COLO668 (cell line): ENCODE measurements around the gene HHAT.

Experiments used
- DNase-seq: peaks from one replicate; lab custom pipeline; 2025; ENCODE audit not compliant: unreplicated experiment; lab: John Stamatoyannopoulos, UW

Gene HHAT

DNA sequence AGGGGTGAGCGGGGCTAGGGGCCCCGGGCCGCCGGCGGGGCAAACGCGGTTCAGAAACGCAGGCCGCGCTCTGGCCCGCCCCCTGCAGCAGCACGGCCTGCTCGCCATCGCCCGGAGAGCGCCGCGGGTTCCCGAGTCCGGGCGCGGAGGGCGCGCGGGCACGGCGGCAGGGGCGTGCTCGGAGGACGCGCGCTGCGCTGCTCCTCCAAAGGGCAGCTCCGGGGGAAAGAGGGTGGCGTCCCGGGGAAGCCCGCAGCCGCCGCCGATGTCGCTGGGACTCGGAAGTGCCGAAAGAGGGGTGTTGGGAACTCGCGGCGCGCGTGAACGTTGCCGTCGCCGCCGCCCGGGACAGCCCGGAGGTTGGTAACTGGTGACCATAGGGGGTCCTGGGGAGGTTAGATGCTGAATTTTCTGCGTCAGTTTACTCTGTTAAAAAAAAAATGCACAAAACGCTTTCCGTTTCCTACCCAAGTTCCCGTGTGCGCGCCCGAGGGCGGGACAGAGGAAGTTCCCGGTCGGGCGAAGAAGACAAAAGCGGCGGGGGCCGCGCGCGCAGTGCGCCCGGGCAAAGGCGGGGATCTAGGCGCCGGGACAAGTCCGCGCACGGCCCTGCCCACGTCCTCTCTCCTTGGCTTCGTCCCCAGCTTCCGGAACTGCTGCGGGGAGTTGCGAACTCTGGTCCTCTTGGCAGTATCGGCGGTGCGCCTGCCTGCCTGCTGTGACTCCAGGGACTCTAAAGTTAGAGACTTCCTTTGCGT is at the start of gene HHAT:
Gene HHAT, plus strand, starts transcription at position 157 of the 758 bp plus-strand sequence. CDS start 20,074 bp downstream, outside the sequence.
- DNase-seq: peak; percentile 91

DNA sequence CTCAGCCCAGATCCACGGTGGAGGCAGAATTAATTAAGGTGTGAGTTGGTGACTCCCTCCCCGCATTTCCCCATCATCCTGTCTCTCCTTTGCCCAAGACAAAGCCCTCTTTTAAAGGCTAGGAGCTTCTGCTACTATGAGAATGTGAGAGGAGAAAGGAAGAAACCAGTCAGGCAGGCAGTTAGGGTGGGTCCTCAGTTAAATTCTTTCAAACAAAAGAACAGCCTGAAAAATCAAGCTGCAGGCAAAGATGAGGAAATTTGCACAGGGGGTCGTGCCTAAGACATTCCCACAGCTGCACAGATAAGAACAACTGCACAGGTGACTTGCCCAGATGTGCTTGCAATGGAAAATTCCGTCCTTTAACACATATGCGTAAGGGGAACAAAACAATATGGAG is 48.5 kb upstream of the HHAT start:
- no peak for DNase-seq

DNA sequence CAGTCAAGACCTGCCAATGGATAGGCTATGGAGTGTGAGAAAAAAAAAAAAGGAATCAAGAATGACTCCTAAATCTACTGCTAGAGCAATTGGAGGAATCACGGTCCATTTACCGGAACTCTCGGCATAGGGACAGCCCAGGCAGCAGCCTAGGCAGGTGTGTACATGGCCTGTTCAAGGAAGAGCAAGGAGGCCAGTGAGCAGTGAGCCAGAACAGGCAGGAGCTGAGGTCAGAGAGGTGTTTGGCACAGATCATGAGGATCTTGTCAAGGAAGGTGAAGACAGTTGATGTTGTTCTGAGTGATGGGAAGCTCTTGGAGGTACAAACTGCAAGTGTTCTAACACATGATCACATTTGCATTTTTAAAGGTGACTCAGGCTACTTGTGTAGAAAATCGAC is 40.6 kb upstream of the HHAT start:
- no peak for DNase-seq

DNA sequence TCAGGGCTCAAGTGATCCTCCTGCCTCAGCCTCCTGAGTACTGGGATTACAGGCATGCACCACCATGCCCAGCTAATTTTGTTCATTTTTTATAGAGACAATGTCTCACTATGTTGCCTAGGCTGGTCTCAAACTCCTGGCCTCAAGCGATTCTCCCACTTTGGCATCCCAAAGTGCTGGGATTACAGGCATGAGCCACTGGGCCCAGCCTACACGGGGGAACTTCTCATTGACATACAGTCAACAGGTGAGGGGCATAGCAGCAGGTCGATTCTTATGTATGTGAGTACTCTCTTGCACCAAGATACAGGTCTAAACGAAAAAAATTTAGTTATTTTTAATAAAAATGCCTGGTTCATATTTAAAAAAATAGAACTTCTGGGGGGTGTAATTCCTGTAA is 39.5 kb upstream of the HHAT start:
- no peak for DNase-seq

DNA sequence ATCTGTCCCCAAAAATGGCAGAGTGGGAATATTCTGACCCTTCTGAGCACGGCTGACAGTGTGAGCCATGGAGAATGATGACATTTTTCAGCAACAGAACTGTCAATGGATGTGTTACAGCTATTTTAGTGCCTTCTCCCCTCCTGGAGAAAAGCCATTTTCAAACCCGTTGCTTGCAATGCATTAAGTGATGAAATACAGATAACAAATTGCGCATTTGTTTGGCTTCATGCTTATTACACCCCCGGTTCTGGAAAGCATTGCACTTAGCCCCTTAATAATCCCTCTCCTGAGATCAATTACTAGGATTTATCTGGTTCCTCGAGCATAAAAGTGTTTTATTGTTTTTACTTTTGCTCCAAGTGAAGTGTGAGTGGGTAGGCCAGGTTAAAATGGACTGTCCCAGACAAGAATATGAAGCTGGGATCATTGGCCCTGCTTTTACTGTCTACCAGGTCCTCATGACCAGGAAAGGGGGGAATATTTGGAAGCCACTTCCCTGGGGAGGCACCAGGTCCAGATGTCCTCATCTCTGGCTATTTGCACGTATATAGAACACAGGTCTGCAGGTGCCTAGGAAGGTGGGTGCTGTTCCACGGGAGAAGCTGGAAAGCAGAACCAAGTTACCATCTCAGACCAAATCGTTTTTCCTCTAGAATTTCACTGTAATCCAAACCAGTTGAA is 37.5 kb upstream of the HHAT start:
- DNase-seq: no peak

DNA sequence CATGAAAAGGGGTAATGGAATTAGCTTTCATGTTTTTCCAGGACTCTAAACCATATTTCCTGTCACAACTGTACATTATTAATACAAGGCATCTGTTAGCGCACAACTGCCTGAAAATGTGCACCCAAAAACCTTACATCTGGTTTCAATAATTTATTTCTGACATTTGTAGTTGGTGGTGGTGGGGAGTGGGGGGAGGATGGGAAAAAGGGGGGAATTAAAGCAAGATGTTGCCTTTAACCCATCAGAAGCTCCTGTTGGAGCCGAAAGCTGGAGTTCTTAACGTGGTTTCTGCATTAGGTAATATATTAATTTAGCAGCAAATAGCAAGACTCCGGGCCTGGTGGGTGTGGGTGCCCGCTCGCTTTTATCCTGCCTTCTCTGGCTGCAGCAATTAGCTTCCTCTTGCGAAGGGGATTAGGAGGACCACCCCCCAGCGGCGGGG is 36.9 kb upstream of the HHAT start:
- DNase-seq: no peak

DNA sequence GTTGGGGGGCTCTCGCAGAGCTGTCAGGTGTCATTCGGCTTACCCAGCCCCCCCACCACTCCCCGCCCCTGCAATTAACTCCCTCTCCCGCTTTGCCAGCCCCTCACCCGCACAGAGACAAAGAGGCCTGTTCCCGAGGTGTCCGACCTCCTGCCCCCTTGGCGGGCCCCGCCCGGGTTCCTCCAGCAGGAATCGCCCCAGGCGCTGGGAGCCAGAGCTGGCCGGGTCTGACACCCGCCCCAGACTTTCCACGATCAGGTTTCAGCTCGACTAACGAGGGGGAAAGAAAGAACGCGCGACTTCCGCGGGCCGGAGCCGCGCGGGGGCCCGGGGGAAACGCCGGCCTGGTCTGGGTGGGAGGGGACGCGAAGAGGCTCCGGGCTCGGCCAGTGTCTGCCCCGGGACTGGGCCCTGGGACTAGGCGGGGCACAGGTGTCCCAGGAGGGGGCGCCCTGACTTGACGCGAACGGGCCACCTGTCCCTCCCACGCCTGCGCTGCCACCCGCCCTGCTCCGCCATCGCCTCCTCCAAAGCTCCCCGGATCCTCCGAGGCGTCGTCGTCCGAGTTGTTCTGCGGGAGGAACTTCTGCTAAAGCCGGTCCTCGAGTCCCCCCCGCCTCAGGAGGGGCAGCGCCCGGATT is 36.4 kb upstream of the HHAT start:
- peak; percentile 92 for DNase-seq

DNA sequence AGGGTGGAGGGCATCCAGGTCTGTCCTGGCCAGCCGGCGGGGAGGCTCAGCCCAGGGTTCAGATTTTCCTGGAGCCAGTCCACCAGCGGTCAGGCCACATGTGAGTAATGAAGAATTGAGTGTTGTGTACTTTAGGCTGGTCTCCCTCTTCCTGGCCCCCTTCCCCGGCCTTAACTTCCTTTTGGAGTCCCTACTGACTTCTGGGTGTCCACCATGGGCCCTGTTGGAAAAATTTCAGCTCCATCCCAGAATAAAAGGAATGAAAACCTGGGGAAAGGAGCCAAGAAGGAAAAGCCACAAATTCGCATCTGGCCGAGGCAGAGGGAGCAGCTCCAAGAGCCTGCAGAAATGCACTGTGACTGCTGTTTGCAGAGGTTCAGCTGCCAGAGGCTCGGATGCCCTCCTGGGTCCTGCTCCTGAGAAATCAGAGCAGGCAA is 35.5 kb upstream of the HHAT start:
- no peak for DNase-seq

DNA sequence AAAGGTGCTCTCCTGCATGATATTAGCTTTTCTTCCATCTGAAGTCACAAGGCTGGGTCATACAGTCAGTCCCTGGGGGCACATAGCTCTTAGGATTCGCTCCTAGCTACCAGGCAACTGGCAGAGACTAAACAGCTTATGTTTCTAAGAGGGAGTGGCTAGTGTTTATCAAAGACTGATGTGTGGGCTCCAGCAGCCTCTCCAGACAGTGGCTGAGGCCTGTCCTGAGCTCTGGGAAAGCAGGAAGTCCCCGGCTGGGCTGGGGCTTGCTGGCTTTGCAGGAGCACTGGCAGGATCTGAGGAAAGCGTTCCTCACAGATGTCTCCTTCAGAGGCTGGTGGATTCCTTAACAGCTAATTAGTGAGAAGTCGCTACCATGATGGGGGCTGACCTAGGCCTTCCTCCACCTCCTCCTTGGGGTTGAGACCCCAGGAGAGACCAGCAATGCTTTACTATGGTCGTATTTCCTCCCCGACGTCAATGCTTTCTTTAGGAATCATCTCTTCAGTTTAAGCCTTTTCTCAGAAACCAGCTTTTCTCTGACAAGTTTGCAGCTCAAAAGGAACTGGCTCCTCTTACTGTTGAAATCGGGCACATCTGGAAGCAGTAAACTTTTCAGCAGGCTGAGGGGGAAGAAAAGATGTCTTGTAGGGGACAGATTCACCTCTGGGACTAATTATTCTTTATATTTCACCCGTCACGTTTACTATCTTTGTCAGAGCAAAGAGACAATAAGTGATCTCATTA is 33.5 kb upstream of the HHAT start:
- peak; percentile 74 for DNase-seq

DNA sequence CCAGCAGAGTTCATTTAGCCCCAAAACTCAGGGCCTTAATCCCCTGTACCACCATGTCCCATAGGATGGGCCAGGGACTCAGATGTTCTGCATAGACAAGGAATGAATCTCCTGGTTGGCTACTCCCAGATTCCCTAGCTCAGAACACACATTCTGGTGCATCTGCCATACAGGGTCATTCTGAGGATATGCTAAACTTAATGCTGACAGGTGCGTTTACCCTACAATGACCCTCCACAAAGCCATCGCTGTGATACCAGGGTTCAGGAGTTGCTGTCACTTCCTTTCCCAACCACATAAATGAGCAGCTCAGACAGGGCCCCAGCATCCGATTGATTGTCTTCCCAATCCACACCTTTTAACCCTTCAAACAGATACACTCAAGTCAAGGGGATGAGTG is 32.0 kb upstream of the HHAT start:
- DNase-seq: no peak

DNA sequence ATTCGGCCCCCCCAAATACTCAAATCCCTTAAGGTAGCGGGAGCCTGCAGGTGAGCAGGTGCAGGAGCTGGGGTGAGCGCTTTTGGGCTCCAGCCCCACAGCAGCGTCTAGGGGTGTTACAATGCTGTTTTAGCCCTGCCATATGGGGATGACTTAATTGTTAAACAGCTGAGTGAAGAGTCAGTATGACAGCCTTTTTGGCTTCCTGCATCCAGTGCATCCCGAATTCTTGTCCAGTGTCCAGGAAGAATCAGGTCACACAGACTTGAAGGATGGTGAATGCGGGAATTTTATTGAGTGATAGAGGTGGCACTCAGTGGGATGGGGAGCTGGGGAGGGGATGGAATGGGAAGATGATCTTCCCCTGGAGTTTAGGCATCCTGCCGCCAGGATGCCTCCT is 30.4 kb upstream of the HHAT start:
- DNase-seq: no peak

DNA sequence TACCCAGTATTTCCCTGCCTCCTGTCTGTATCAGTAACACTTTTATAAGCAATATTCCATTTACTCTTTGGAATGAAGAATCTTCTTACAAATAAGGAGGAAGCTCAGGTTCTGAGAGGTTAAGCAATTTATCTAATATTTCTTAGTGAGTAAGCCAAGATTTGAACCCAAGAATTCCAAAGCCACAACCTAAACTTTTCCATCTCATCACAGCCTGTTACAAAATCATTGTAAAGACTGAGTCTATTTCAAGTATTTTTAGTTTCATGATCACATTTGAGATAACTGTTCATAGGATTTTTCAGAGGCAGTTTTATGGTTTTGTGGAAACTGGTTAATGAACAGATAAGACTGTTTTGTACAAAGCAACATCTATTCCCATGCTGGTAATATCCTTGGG is 29.8 kb upstream of the HHAT start:
- no peak for DNase-seq

DNA sequence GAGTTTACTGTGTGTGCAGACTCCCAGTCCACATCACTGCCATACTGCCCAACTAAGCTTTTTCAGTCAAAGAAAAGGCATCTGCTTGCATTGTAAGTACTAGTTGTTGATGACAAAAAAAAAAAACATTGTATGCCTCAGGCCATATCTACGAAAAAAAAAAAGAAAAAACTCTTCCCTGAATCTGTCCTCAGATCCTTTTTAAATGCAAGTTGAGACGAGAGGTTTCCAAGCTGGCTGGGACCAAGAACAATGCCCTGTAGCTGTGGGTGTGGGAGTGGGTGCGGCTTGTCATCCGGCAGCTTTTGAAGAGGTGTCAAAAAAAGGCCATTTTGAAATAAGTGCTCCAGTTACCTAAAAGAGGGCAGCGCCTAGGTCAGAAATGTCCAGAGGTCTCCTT is 29.2 kb upstream of the HHAT start:
- no peak for DNase-seq

DNA sequence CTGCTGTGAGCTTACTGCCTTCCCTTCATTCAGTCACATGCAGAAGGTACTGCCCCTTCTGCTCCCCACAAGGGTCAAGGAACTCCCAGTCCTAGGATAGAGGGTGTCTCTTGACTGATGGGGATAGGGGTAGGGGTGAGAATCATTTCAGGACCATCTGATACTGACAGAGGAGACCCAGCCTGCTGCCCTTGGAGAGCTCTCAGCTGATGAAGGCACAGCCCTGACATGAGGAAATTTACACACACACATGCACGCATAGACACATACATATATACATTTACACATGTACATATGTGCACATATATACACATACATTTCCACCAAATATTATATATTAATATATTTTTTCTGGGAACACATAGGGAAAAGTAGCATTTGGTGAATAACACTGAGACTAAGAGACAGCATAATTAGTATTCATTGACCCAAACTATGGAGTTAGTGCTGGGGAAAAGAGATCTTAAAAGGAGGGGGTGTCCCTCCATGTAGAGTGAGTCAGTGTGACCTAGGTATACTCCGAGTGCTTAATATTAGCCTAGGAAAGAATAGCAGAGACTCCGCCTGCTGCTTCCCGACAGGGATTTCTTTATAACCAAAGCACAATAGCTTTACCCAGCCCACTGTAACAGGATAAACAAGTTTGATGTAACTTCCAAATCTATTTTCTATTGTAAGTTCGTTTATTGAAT is 27.6 kb upstream of the HHAT start:
- DNase-seq: no peak

DNA sequence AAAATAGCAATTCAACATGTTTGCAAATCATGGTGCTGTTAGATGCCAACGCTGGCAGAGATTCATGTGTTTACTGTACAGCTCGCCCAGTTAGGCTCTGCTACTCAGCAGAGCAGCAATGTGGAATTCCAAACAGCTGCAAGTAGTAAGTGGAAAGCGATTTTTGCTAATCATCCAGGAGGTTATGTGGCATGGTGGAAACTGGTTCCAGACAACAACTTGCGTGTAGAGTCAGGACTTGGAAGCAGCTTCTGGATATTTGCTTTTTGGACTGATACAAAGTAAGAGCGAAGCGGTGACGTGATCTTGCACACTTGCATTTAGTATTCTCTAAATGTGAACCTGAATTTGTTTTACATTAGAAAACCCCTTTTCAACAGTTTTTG is 27.1 kb upstream of the HHAT start:
- DNase-seq: no peak

DNA sequence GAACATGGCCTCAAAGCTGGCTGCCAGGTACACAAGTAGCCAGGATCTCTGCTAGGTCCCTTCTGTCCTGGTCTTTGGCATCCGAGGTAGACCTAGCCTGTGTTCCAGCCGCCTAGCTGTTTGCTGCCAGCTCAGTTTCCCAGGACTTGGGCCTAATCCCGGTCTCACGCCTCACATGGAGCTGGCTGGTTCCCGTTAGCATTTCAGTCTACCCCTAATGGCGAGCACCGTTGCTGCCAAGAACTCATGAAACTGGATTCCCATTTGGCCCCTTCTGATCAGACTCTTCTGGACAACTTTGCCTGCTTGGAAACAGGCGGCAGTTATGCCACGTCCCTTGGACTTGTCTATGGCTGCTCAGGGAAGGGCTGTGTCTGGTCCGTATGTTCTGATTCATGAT is 26.2 kb upstream of the HHAT start:
- no peak for DNase-seq

DNA sequence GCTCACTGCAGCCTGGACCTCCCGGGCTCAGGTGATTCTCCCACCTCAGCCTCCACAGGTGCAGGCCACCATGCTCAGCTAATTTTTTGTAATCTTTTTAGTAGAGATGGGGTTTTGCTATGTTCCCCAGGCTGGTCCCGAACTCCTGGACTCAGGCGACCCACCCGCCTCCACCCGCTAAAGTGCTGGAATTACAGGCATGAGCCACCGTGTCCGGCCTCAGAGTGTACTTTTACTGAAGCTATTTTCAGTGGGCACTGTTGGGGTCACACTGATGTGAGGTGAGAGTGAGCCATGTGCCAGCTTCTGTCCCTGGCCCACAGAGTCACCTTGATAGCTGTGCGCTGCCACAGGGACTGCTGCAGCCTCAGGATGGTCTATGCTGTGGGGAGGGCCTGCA is 25.3 kb upstream of the HHAT start:
- DNase-seq: no peak

DNA sequence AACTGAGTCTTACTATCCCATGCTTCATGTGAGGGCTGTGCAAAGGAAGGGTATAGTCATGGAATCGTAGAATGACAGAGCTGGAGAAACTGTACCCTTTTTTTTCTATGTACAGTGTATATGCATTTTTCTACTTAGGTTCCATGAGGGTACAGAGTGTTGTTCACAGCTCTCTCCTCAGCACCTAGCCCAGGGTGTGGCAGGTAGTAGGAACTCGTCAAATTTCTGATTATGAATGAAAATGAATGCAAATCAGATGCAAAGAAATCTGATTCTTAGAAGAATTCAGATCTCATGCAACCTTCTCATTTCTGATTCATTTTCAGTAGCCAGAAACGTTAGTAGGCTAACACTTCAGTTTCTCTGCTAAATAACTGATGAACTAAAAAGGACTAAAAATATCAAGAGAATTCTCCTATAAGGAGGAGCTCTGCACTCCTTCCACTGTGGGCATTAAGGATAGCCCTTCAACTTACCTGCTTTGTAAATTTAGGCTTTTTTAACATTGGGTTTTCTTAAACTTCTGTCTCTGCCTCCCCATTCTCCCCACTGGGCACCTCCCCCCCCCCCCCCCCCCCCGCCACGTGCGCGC is 18.0 kb upstream of the HHAT start:
- no peak for DNase-seq

DNA sequence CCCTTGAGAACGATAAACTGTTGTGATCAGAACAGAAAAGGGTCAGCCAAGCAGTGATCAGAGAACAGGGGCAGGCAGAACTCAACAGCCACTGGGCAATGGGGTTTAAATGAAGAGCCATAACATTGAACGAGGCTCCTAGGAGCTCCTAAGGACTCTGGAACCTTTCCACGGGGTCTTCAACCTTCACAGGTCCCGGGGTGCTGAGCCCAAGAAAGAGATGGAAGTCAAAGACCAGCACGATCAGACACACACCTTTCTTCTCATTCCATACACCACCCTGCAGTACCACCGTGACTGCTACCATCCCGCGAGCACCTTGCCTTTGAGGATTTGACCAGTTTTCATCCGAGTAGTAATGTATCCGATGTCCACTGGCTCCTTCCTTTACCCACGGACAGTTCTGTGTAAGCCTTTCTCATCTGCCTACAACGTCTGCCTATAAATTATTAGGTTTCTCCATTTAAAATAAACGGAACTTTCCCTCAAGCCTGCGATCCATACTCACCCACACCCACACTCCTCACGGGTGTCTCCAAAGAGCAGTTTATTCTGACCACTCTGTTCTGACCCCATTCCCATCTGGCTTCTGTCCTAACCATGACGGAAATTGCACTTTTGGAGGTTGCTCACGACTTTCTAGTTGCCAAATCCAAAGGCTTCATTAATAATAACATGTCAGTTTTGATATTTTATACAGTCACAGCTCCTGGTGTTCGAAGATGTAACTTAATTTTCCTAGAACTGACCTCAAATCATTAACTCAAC is 16.8 kb upstream of the HHAT start:
- no peak for DNase-seq
